Spleen (tissue), 11 donors: ENCODE measurements around the gene FBXL17. TPM values are rescaled to one million over a fixed set of nuclear protein-coding genes. Genes with fewer than 3 reads are reported as not detected.

Source experiments
- DNase-seq: peaks from one replicate; pipeline ENCODE4 v3.0.0-alpha.2; 2020
- H3K27ac ChIP-seq, 8 donors: fragments of 200-600 bp; sonication (generic) in 7 of 8; 1 replicate in 4 of 8; 2 replicates in 4 of 8; pipeline versions ENCODE4 v1.5.0 to v1.8.0; 2016 to 2021; ENCODE audit warnings: inconsistent platforms in 4 of 8, mild to moderate bottlenecking in 4 of 8, moderate library complexity in 1 of 8
- H3K27me3 ChIP-seq, 7 donors: fragments of 200-600 bp; sonication (generic) in 6 of 7; replicated peaks in 1 of 7; 1 replicate in 4 of 7; 2 replicates in 3 of 7; pipeline versions ENCODE4 v1.5.0 to v1.8.0; 2016 to 2021; ENCODE audit warnings: inconsistent platforms in 3 of 7, mild to moderate bottlenecking in 1 of 7
- H3K36me3 ChIP-seq, 6 donors: fragments of 200-600 bp; sonication (generic) in 5 of 6; 1 replicate in 4 of 6; 2 replicates in 2 of 6; pipeline versions ENCODE4 v1.5.0 to v1.8.0; 2016 to 2021; ENCODE audit warnings: inconsistent platforms in 2 of 6
- H3K4me1 ChIP-seq, 6 donors: fragments of 200-600 bp; sonication (generic) in 5 of 6; 1 replicate in 3 of 6; 2 replicates in 3 of 6; pipeline versions ENCODE4 v1.5.0 to v1.8.0; 2016 to 2021; ENCODE audit warnings: inconsistent platforms in 3 of 6
- H3K4me3 ChIP-seq, 8 donors: fragments of 200-600 bp; sonication (generic) in 7 of 8; 1 replicate in 4 of 8; 2 replicates in 4 of 8; pipeline versions ENCODE4 v1.5.0 to v1.8.0; 2016 to 2021; ENCODE audit warnings: inconsistent platforms in 4 of 8, mild to moderate bottlenecking in 4 of 8, moderate library complexity in 2 of 8
- H3K9me3 ChIP-seq, 8 donors: fragments of 200-600 bp; sonication (generic) in 7 of 8; 1 replicate in 4 of 8; 2 replicates in 4 of 8; pipeline versions ENCODE4 v1.5.0 to v1.8.0; 2016 to 2021; ENCODE audit warnings: inconsistent platforms in 4 of 8
- CTCF ChIP-seq, 11 experiments: fragments of 200-600 bp in 7 of 11; fragments of 450-650 bp in 4 of 11; sonication (generic) in 4 of 11; IDR thresholded peaks in 8 of 11; conservative IDR thresholded peaks in 3 of 11; 1 replicate in 7 of 11; 2 replicates in 4 of 11; pipeline versions ENCODE4 v1.4.0 to v1.8.0; 2016 to 2021; ENCODE audit warnings: antibody characterized with exemption in 11 of 11, inconsistent platforms in 4 of 11, mild to moderate bottlenecking in 1 of 11
- POLR2A ChIP-seq, 3 donors: fragments of 450-650 bp; IDR thresholded peaks; one replicate each; pipeline ENCODE4 v1.5.1; 2017; ENCODE audit warnings: antibody characterized with exemption in 3 of 3, mild to moderate bottlenecking in 1 of 3
- POLR2AphosphoS5 ChIP-seq, 3 donors: sonication (generic); formaldehyde crosslinking; IDR thresholded peaks; one replicate each; pipeline ENCODE4 v1.5.1; 2017; ENCODE audit warnings: antibody characterized with exemption in 3 of 3
- WGBS, 5 donors: extraction: QIAGEN DNeasy Blood & Tissue Kit in 3 of 5; methylation state at CpG; one replicate each; pipeline versions ENCODE4 v1.1.5 to v1.1.7; 2013 to 2018; 5-methylcytosine and 5-hydroxymethylcytosine counted together
- intact Hi-C: fragments of 100-400 bp; cut with DNase I; formaldehyde crosslinking; loops from one replicate; pipeline ENCODE4 v1.15.0; 2023; ENCODE audit warnings: low total_unique reads
- polyA plus RNA-seq, 3 donors: library from polyadenylated mRNA; stranded (reverse); fragments of 200-250 nt; gene quantifications; one replicate each; pipeline ENCODE4 v1.2.1, GENCODE V29; 2013
- total RNA-seq, 7 donors: library from RNA; depleted of rRNA in 3 of 7; stranded (reverse); fragments of >200 nt in 3 of 7; fragmentation: NEBNext Ultra II Directional in 4 of 7; extraction: Animal tissue kit (Norgen Biotek cat#: 25700) in 4 of 7; gene quantifications; one replicate each; pipeline versions ENCODE4 v1.1.0 to v1.2.1, GENCODE V29; 2016 to 2021
- donor health status: healthy with polysubstance abuse.
- donor health status: DM: no; HTN: no; CAD: no; lungs with moderate emphysema.
- donor health status: DM: no; HTN: no; CAD: no.
- donor health status: Bipolar disorder and iron deficiency.
- donor health status: healthy.
- donor health status: DM: no; HTN: no; CAD: no.
- donor health status: DM: yes; HTN: yes; CAD: no.

Gene FBXL17
- total and polyA plus RNA-seq, 10 donors, result 5.1 to 39.9 (median 21.8) TPM

GRCh38 chr5:107874795-107875194 is 507.1 kb downstream of the FBXL17 start:
- Histone ChIP-seq H3K27me3 (no peaks in the 10 kb centered on the region), H3K9me3 (no peaks in the 10 kb centered on the region), H3K4me3 (no peak overlapping the region), H3K36me3 (peaks cover 0 to 16% (median 1%) of the 10 kb centered on the region in 6 donors), H3K27ac (no peak overlapping the region), H3K4me1 (no peaks in the 10 kb centered on the region)
- DNase-seq, result no peak
- TF ChIP-seq CTCF (IDR thresholded peaks at IDR 0.05 in 8 of 11, conservative IDR thresholded peaks at IDR 0.05 in 3 of 11), result no peak
- TF ChIP-seq POLR2AphosphoS5 (IDR thresholded peaks at IDR 0.05), result no peak
- TF ChIP-seq POLR2A (IDR thresholded peaks at IDR 0.05), result no peak
- intact Hi-C loops, result no loop called here

- Histone ChIP-seq H3K27me3 (no peaks in the 10 kb centered on the region), H3K9me3 (no peaks in the 10 kb centered on the region), H3K36me3 (peaks cover 0 to 13% (median 0%) of the 10 kb centered on the region in 6 donors), H3K4me3 (no peak overlapping the region), H3K27ac (no peak overlapping the region), H3K4me1 (no peaks in the 10 kb centered on the region)
- TF ChIP-seq POLR2AphosphoS5 (IDR thresholded peaks at IDR 0.05) (no peak), POLR2A (IDR thresholded peaks at IDR 0.05) (no peak), CTCF (IDR thresholded peaks at IDR 0.05 in 8 of 11, conservative IDR thresholded peaks at IDR 0.05 in 3 of 11) (no peak)
- 88 to 97% (median 94%) methylated on average over 2 of the region's 2 CpGs for WGBS, 5 donors
- no peak for DNase-seq
- intact Hi-C loops, result no loop called here
Observed at GRCh38 chr5:107873877-107874276, 508.0 kb downstream of the FBXL17 start.

- H3K27me3 ChIP-seq, result no peaks in the 10 kb centered on the region
- intact Hi-C loops, result no loop called here
Observed at GRCh38 chr5:107871023-107871422, 510.9 kb downstream of the FBXL17 start.

More at GRCh38 chr5:107871023-107871422, 510.9 kb downstream of the FBXL17 start:
- H3K9me3 ChIP-seq, result no peaks in the 10 kb centered on the region
- peaks cover 0 to 13% (median 0%) of the 10 kb centered on the region in 6 donors for H3K36me3 ChIP-seq
- WGBS, 5 donors, result 72 to 90% (median 79%) methylated on average over 3 of the region's 3 CpGs
- DNase-seq, result no peak
- H3K27ac ChIP-seq, result no peak overlapping the region
- H3K4me1 ChIP-seq, result no peaks in the 10 kb centered on the region
- TF ChIP-seq POLR2AphosphoS5 (IDR thresholded peaks at IDR 0.05), result no peak
- no peak for TF ChIP-seq POLR2A (IDR thresholded peaks at IDR 0.05)
- no peak for TF ChIP-seq CTCF (IDR thresholded peaks at IDR 0.05 in 8 of 11, conservative IDR thresholded peaks at IDR 0.05 in 3 of 11)
- no peak overlapping the region for H3K4me3 ChIP-seq
